ENCODE measurements around the gene ST8SIA4.

DNA sequence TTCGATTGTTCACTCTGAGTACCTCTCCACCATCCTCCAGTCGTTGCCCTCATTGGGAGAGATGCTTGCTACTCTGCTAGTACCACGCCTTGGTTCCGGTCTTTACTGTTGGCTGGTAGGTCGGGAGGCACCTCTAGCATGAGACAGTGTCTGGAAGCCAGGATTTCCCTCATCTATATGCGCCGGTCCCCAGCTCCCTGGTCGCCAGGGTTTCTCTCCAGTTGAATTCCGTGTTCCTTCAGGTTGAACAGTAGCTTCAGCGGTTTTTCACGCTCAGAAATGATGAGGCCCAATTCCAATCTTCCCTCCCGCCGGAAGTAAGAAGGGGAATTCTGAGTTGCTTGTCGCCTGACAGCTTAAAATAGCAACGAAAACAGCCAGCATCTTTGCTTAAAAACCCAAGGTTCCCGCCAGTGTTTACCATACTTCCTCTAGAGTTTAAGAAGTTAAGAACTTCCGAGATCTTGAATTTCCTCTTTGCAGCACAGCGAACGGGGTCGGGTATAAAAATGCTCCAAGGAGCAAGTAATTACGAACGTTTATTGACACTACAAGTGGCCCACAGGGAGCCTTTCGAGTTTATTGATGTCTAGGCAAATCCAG lies 1.3 kb upstream of the ST8SIA4 start:
- TF ChIP-seq POLR2AphosphoS5 (IDR thresholded peaks at IDR 0.05; ENCODE audit: insufficient read depth, low read depth, low read length) (no peak), POLR2A (IDR thresholded peaks at IDR 0.05; ENCODE audit: low read depth, low read length) (no peak), EZH2 (IDR thresholded peaks at IDR 0.05; ENCODE audit: borderline replicate concordance, low read depth, low read length, severe bottlenecking) (no peak)
- TF ChIP-seq, protein P1, sequence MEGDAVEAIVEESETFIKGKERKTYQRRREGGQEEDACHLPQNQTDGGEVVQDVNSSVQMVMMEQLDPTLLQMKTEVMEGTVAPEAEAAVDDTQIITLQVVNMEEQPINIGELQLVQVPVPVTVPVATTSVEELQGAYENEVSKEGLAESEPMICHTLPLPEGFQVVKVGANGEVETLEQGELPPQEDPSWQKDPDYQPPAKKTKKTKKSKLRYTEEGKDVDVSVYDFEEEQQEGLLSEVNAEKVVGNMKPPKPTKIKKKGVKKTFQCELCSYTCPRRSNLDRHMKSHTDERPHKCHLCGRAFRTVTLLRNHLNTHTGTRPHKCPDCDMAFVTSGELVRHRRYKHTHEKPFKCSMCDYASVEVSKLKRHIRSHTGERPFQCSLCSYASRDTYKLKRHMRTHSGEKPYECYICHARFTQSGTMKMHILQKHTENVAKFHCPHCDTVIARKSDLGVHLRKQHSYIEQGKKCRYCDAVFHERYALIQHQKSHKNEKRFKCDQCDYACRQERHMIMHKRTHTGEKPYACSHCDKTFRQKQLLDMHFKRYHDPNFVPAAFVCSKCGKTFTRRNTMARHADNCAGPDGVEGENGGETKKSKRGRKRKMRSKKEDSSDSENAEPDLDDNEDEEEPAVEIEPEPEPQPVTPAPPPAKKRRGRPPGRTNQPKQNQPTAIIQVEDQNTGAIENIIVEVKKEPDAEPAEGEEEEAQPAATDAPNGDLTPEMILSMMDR (IDR thresholded peaks at IDR 0.05; ENCODE audit: extremely low read depth in 1 of 2, insufficient read depth in 1 of 2, low read depth in 1 of 2, low read length in 2 of 2) = no peak

Measured in endothelial cell of umbilical vein (primary cell).